Measurements from ENCODE around the gene RTN4R. TPM values are rescaled to one million over a fixed set of nuclear protein-coding genes. Genes with fewer than 3 reads are reported as not detected.
"Not testable (repeated sequence)": the region's sequence is repeated elsewhere in the genome, so short reads cannot be mapped to it uniquely, and the experiment has no call there.

The RTN4R gene
- total RNA-seq, 1 donor from 2014 or later, result 36.0 TPM

DNA sequence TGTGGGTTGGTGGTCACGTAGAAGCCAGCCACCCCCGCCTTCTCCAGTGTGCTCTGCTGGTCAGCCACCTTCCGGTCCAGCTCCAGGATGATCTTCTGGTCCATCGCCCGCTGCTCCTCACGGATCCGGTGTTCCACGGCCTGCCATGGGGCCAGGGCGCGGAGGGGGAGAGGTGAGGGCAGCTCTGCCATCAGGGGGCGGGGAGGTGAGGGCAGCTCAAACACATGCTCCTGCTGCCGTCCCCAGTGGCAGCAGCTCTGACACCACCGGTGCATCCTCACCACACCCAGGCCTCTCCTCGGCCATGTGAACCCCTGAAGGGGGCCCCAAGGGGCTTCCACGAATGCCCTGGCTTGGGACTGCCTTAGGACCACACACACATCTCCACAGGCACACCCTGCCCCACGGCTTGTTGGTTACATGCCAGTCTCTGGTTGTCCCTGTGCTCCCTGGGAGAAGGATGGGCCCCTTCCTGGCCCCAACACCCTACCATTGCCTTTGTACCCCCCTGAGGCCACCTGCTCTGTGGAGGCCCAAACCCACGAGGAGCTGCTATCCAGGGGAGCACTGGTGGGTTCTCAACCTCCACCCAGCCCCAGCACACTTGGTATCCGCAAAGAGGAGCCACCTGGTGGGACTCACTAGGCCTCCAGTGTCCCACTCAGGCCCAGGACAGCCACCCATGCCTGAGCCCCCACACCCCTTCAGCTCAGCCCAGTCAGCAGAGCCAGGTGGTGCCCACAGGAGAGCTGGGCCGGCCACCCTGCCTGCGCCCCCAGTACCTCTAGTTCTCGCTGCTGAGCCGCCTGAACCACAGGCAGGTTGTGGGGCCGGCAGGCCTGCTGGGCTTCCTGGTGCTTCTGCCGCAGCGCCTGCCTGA, 47.5 kb upstream of the RTN4R start:
- no peak overlapping the region for H3K4me3 Mint-ChIP-seq (ENCODE audit: low read depth)
- no peaks in the 10 kb centered on the region for H3K9me3 Mint-ChIP-seq (ENCODE audit: low read depth)
- no peaks in the 10 kb centered on the region for H3K27me3 Mint-ChIP-seq
- H3K36me3 Mint-ChIP-seq (ENCODE audit: insufficient read depth), result no peaks in the 10 kb centered on the region
- no peak overlapping the region for H3K27ac Mint-ChIP-seq
- TF ChIP-seq, protein P1, sequence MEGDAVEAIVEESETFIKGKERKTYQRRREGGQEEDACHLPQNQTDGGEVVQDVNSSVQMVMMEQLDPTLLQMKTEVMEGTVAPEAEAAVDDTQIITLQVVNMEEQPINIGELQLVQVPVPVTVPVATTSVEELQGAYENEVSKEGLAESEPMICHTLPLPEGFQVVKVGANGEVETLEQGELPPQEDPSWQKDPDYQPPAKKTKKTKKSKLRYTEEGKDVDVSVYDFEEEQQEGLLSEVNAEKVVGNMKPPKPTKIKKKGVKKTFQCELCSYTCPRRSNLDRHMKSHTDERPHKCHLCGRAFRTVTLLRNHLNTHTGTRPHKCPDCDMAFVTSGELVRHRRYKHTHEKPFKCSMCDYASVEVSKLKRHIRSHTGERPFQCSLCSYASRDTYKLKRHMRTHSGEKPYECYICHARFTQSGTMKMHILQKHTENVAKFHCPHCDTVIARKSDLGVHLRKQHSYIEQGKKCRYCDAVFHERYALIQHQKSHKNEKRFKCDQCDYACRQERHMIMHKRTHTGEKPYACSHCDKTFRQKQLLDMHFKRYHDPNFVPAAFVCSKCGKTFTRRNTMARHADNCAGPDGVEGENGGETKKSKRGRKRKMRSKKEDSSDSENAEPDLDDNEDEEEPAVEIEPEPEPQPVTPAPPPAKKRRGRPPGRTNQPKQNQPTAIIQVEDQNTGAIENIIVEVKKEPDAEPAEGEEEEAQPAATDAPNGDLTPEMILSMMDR (IDR thresholded peaks at IDR 0.05; ENCODE audit: unreplicated experiment), result no peak
- peaks cover 9% of the 10 kb centered on the region for H3K4me1 Mint-ChIP-seq (ENCODE audit: low read depth)
- no peak for DNase-seq (ENCODE audit: low spot score, unreplicated experiment)

DNA sequence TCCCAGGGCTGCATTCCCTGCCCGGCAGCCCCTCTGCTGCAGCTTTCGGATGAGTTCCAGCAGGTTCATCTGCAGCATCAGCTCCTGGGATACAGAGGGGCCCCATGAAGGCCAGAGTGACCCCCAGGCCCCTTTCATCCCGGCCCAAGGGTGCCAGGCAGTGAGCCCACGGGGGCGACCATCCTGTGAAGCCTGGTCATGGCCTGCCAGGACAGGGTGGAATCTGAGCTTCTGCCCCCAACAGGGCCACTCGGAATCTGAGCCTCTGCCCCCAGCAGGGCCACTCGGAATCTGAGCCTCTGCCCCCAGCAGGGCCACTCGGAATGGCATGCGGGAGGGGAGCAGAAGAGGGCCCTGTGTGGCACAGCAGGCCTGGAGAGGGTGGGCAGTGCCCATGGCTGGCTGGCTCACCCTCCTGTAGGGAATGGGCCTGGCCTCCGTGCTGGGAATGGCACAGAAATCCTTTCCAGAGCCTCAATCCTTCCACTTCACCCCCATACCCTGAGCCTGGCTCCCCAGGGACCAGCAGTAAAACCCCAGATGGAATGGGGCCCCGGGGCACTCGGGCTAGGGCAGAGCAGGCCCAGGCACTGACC, 46.7 kb upstream of the RTN4R start:
- H3K27ac Mint-ChIP-seq; H3K4me1 Mint-ChIP-seq (ENCODE audit: low read depth); H3K36me3 Mint-ChIP-seq (ENCODE audit: insufficient read depth); H3K9me3 Mint-ChIP-seq (ENCODE audit: low read depth); DNase-seq (ENCODE audit: low spot score, unreplicated experiment); H3K27me3 Mint-ChIP-seq; H3K4me3 Mint-ChIP-seq (ENCODE audit: low read depth): not testable (repeated sequence)

DNA sequence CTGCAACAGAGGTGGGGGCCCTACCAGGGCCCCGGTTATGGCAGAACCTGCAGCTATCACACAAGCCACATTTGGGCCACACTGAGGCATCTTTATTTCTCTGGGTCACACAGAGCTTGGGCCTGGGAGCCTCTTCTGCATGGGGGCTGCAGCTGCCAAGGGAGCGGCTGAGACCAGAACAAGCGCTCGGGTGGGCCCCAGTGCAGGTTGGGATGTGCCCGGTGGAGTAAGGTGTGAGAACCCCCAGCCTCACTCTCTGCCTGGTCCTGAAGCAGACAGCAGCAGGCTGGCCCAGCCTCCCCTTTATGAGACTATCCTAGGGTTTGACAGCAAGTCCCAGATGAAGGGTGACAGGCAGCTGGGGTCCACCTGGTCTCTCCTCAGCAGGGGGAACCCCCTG, 46.1 kb upstream of the RTN4R start:
- not testable (repeated sequence) for H3K4me3 Mint-ChIP-seq (ENCODE audit: low read depth); DNase-seq (ENCODE audit: low spot score, unreplicated experiment); H3K4me1 Mint-ChIP-seq (ENCODE audit: low read depth); H3K9me3 Mint-ChIP-seq (ENCODE audit: low read depth); H3K36me3 Mint-ChIP-seq (ENCODE audit: insufficient read depth); H3K27ac Mint-ChIP-seq; H3K27me3 Mint-ChIP-seq

DNA sequence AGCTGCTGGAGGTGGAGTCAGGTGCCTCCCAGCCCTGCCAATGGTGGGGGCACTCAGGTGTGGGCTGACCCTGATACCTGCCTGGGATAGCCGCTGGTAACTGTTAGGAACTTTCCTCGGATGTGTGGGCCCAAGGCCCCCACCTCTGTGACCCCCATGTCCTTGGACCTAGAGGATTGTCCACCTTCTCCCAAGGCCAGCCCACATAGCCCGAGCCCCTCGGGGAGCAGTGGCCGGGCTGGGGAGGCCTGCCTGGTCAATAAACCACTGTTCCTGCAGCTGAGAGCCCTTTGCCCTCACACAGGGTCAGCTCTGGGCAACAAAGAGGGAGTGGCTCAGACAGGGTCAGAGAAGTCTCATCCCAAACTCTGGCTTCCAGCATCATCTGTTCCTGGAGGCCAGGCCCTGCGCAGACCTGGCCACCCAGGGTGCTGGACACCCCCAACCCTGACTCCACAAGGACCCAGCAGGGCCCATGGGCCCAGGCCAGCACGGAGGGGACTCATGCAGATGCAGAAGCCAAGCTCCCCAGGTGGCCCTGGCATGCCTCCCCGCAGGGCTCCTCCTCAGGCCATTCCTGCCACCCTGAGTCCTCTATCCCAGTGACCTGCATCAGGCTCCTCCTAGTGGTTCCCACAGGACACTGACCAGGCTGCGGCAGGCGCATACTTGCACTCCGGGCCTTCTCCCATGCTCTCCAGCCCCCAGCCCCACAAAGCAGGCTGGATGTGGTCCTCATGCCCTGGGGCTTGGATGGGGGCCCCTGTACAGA, 45.4 kb upstream of the RTN4R start:
- H3K27me3 Mint-ChIP-seq; H3K4me1 Mint-ChIP-seq (ENCODE audit: low read depth); H3K27ac Mint-ChIP-seq; H3K36me3 Mint-ChIP-seq (ENCODE audit: insufficient read depth); H3K9me3 Mint-ChIP-seq (ENCODE audit: low read depth); H3K4me3 Mint-ChIP-seq (ENCODE audit: low read depth): not testable (repeated sequence)
- TF ChIP-seq, protein P1 (IDR thresholded peaks at IDR 0.05; ENCODE audit: unreplicated experiment), result peak; percentile 28
- peak; percentile 1 for DNase-seq (ENCODE audit: low spot score, unreplicated experiment)

DNA sequence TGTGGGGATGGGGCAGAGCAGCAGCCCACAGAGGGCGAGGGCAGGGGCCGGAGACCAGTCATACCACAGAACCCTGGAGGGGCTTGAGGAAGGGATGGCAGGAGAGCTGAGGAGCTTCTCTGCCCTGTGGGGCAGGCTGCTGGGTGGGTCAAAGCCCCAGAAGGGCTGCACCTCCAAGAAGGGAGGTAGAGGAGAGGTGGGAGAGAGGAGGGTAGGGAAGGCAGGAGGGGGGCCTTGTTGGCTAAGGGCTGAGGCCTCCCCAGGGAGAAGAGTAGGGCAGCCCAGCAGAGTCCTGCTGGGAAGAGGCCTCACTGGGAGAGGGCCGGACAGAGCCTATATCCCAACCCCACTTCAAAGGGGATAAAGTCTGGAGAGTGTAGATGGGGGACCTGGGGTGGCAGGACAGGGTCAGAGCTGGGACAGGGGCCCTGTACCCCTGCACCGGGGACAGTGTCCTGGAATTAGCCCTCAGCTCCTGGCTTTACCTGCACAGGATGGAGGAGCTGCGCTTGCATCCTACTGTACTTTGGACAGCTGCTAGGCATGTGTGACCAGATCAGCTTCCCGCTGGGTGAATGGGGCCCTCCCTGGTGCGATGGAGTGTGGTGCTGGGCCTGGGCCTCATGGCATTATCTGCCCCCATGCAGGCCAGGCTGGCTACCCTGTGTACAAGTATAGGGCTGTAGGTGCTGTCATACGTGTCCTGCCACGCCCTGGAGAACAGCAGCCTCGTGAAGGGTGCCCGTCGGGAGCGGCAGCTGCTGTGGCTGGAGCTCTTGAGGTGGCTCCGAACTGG, 44.5 kb upstream of the RTN4R start:
- H3K27ac Mint-ChIP-seq, result no peak overlapping the region
- no peaks in the 10 kb centered on the region for H3K36me3 Mint-ChIP-seq (ENCODE audit: insufficient read depth)
- DNase-seq (ENCODE audit: low spot score, unreplicated experiment), result peak; percentile 7
- H3K27me3 Mint-ChIP-seq, result peaks cover 4% of the 10 kb centered on the region
- TF ChIP-seq, protein P1 (IDR thresholded peaks at IDR 0.05; ENCODE audit: unreplicated experiment), result no peak
- H3K4me1 Mint-ChIP-seq (ENCODE audit: low read depth), result no peaks in the 10 kb centered on the region
- H3K9me3 Mint-ChIP-seq (ENCODE audit: low read depth), result no peaks in the 10 kb centered on the region
- H3K4me3 Mint-ChIP-seq (ENCODE audit: low read depth), result no peak overlapping the region

DNA sequence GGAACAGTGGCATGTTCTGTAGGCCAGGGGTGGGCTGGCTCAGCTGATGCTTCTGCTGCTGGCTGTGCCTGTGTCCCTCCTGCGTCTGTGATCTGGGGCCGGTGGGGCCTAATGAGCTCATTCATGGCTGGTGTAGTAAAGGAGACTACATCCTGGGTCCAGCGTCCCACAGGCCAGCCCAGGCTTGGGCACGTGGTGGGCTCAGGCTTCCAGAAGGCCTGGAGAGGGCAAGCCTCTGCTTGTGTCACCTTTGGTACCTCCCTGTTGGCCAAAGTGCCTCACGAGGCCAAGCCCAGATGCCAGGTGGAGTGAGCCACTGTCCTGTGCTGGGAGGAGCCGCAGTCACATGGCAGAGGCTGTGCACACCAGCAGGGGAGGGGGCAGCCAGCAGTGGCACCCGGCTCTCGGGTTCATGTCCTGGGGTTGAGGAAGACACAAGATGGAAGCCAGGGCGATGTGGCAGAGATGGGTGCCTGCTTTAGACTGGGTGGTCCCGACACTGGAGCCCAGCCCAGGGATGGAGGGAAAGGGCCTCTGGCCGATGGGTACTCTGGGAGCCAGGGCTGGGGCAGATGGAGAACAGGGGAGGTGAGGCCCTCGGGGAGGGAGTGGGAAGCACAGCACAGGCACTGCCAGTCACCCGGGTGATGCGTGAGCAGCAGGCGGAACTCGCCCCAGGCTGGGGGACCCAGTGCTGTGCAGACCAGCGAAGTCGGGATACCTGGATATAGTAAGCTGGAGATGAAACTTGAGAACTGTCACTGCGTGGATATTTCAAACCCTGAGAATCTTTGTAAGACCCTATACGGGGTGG, 43.3 kb upstream of the RTN4R start:
- peak; percentile 8 for DNase-seq (ENCODE audit: low spot score, unreplicated experiment)
- not testable (repeated sequence) for H3K4me3 Mint-ChIP-seq (ENCODE audit: low read depth); H3K9me3 Mint-ChIP-seq (ENCODE audit: low read depth); H3K27me3 Mint-ChIP-seq; H3K36me3 Mint-ChIP-seq (ENCODE audit: insufficient read depth); H3K4me1 Mint-ChIP-seq (ENCODE audit: low read depth); H3K27ac Mint-ChIP-seq

DNA sequence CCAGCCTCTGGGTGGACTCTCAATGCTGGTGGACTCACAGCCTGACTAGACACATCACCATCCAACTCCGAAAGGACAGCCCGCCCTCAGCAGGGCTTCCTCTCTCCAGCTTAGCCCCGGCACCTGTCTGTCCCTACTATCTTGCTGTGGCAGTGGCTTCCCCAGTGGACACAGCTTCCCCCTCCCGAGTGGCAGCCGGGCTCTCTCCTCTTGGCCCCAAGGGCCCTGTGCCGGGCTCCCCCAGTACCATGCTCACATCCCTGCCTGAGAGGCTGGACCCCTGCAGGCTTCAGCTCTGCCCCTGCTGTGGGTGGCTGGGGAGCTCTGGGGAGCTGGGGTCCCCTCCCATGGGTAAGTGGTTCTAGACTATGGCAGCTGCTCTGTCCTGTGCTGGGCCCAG, 42.7 kb upstream of the RTN4R start:
- H3K27ac Mint-ChIP-seq; H3K36me3 Mint-ChIP-seq (ENCODE audit: insufficient read depth); H3K9me3 Mint-ChIP-seq (ENCODE audit: low read depth); H3K4me1 Mint-ChIP-seq (ENCODE audit: low read depth); H3K27me3 Mint-ChIP-seq; H3K4me3 Mint-ChIP-seq (ENCODE audit: low read depth): not testable (repeated sequence)
- peak; percentile 6 for DNase-seq (ENCODE audit: low spot score, unreplicated experiment)

DNA sequence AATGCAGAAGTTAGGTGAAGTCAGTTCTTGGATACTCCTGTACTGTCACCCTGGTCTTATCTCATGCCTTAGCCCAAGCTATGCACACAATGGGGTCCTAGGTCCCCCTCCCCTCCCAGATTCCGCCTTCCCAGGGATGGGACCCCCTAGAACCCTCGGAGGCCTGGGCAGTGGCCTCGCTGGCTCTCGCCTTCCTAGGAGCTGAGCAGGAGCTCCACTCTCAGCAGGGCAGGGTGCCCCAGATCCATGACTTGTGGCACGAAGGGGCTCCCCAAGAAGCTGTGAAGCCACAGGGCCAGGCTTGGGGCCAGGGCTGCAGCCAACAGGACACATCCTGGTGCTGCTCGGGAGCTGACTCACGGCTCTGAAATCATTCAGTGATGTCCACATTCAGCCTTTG, 42.1 kb upstream of the RTN4R start:
- not testable (repeated sequence) for H3K9me3 Mint-ChIP-seq (ENCODE audit: low read depth); H3K4me3 Mint-ChIP-seq (ENCODE audit: low read depth); H3K4me1 Mint-ChIP-seq (ENCODE audit: low read depth); H3K27ac Mint-ChIP-seq; DNase-seq (ENCODE audit: low spot score, unreplicated experiment); H3K27me3 Mint-ChIP-seq; H3K36me3 Mint-ChIP-seq (ENCODE audit: insufficient read depth)

Data from progenitor cell of endocrine pancreas (in vitro differentiated cells).